IMR-90 (cell line): Measurements from ENCODE around the gene MPZL3. TPM values are rescaled to one million over a fixed set of nuclear protein-coding genes. Genes with fewer than 3 reads are reported as not detected.
"Not testable (repeated sequence)": the region's sequence is repeated elsewhere in the genome, so short reads cannot be mapped to it uniquely, and the experiment has no call there.

Source experiments
- ATAC-seq: fragments of 200-7000 bp; cut with Tn5 transposase; 2 replicates; pipeline ENCODE4 v1.9.1; 2020; ENCODE audit warnings: low read depth, mild to moderate bottlenecking, moderate library complexity
- BruUV-seq: library from RNA; stranded (reverse); fragments of 400-500 nt; replicated peaks from 2 replicates; lab custom pipeline; 2021; lab: Mats Ljungman, UMichigan
- CTCF ChIA-PET: fragments of 300-600 bp; formaldehyde crosslinking; extraction: SDS; loops from one replicate; lab custom pipeline; 2021; ENCODE audit warnings: antibody characterized with exemption; lab: Yijun Ruan, JAX
- POLR2A ChIA-PET: fragments of 300-600 bp; sonication (Branson Sonifier 250); formaldehyde crosslinking; loops from one replicate; lab custom pipeline; 2022; ENCODE audit warnings: antibody characterized with exemption; ENCODE audit not compliant: unreplicated experiment; lab: Charles Lee
- DNase-seq: peaks from one replicate; pipeline ENCODE4 v3.0.0; 2013
- H2AFZ ChIP-seq: replicated peaks from 2 replicates; pipeline ENCODE3; 2013; ENCODE audit warnings: low read length, mild to moderate bottlenecking; ENCODE audit not compliant: poor library complexity
- H2AK5ac ChIP-seq: 2 replicates; pipeline ENCODE4 v1.6.1; 2013; ENCODE audit warnings: low read depth, low read length, inconsistent platforms
- H2AK9ac ChIP-seq: replicated peaks from 2 replicates; pipeline ENCODE3; 2013; ENCODE audit warnings: mild to moderate bottlenecking, low read depth, low read length, moderate library complexity; ENCODE audit not compliant: poor library complexity
- H2BK120ac ChIP-seq: 2 replicates; pipeline ENCODE4 v1.6.1; 2013; ENCODE audit warnings: low read depth, low read length, inconsistent platforms
- H2BK15ac ChIP-seq: 3 replicates; pipeline ENCODE4 v1.6.1; 2013; ENCODE audit warnings: low read depth, low read length, inconsistent platforms
- H2BK20ac ChIP-seq: 2 replicates; pipeline ENCODE4 v1.6.1; 2013; ENCODE audit warnings: low read depth, mild to moderate bottlenecking, inconsistent platforms, low read length, moderate library complexity
- H2BK5ac ChIP-seq: 2 replicates; pipeline ENCODE4 v1.6.1; 2013; ENCODE audit warnings: mild to moderate bottlenecking, low read depth, low read length, inconsistent platforms; ENCODE audit not compliant: poor library complexity, severe bottlenecking
- H3K14ac ChIP-seq: replicated peaks from 2 replicates; pipeline ENCODE4 v1.6.1; 2013; ENCODE audit warnings: low read depth, low read length, inconsistent platforms
- H3K18ac ChIP-seq: 2 replicates; pipeline ENCODE4 v1.6.1; 2013; ENCODE audit warnings: low read depth, low read length, control low read depth
- H3K23ac ChIP-seq: 2 replicates; pipeline ENCODE4 v1.6.1; 2013; ENCODE audit warnings: low read depth, low read length, inconsistent platforms
- H3K27ac ChIP-seq: 2 replicates; pipeline ENCODE4 v1.5.1; 2013; ENCODE audit warnings: mild to moderate bottlenecking, control low read depth, low read length; ENCODE audit not compliant: insufficient read depth
- H3K27me3 ChIP-seq: 2 replicates; pipeline ENCODE4 v1.6.1; 2013; ENCODE audit warnings: low read length; ENCODE audit not compliant: control insufficient read depth, insufficient read depth
- H3K36me3 ChIP-seq: 2 replicates; pipeline ENCODE4 v1.6.1; 2013; ENCODE audit warnings: low read length, mixed read lengths; ENCODE audit not compliant: control insufficient read depth, insufficient read depth
- H3K4ac ChIP-seq: 2 replicates; pipeline ENCODE4 v1.6.1; 2013; ENCODE audit warnings: low read depth, low read length, inconsistent platforms
- H3K4me1 ChIP-seq: 2 replicates; pipeline ENCODE4 v1.6.1; 2013; ENCODE audit warnings: low read length, mixed read lengths; ENCODE audit not compliant: control insufficient read depth, insufficient read depth
- H3K4me2 ChIP-seq: 2 replicates; pipeline ENCODE4 v1.6.1; 2013; ENCODE audit warnings: low read depth, mild to moderate bottlenecking, control low read depth, low read length, moderate library complexity
- H3K4me3 ChIP-seq: 2 replicates; pipeline ENCODE4 v1.5.1; 2013; ENCODE audit warnings: low read depth, mild to moderate bottlenecking, control low read depth, low read length, moderate library complexity; ENCODE audit not compliant: insufficient read depth
- H3K56ac ChIP-seq: 2 replicates; pipeline ENCODE4 v1.6.1; 2013; ENCODE audit warnings: low read length, inconsistent platforms; ENCODE audit not compliant: insufficient read depth; ENCODE audit errors: extremely low read depth
- H3K79me1 ChIP-seq, 2 experiments: 2 replicates each; pipeline ENCODE4 v1.6.1; 2013; ENCODE audit warnings: low read length in 2 of 2, inconsistent platforms in 1 of 2, low read depth in 1 of 2
- H3K9ac ChIP-seq: 2 replicates; pipeline ENCODE4 v1.6.1; 2013; ENCODE audit warnings: low read depth, low read length, control low read depth
- H3K9me1 ChIP-seq: 2 replicates; pipeline ENCODE4 v1.6.1; 2013; ENCODE audit warnings: low read length, inconsistent platforms; ENCODE audit not compliant: insufficient read depth
- H3K9me3 ChIP-seq: 2 replicates; pipeline ENCODE4 v1.6.1; 2013; ENCODE audit warnings: low read length; ENCODE audit not compliant: control insufficient read depth, insufficient read depth
- H4K20me1 ChIP-seq: 2 replicates; pipeline ENCODE4 v1.6.1; 2013; ENCODE audit warnings: low read length, inconsistent platforms; ENCODE audit not compliant: insufficient read depth
- H4K5ac ChIP-seq: 2 replicates; pipeline ENCODE4 v1.6.1; 2013; ENCODE audit warnings: mild to moderate bottlenecking, low read depth, low read length, control low read depth
- H4K8ac ChIP-seq, 2 experiments: 2 replicates each; pipeline ENCODE4 v1.6.1; 2013; ENCODE audit warnings: low read depth in 2 of 2, low read length in 2 of 2, control low read depth in 1 of 2, inconsistent platforms in 1 of 2
- H4K91ac ChIP-seq: 2 replicates; pipeline ENCODE4 v1.6.1; 2013; ENCODE audit warnings: low read depth, low read length, inconsistent platforms; ENCODE audit not compliant: insufficient read depth
- CHD1 ChIP-seq: IDR thresholded peaks from 2 replicates; pipeline ENCODE4 v1.6.1; 2012; ENCODE audit warnings: low read depth, low read length, improper control_type of control experiment
- MAZ ChIP-seq: IDR thresholded peaks from 2 replicates; pipeline ENCODE4 v1.6.1; 2012; ENCODE audit warnings: low read depth, mild to moderate bottlenecking, low read length, improper control_type of control experiment, moderate library complexity, borderline replicate concordance
- MXI1 ChIP-seq: IDR thresholded peaks from 2 replicates; pipeline ENCODE4 v1.6.1; 2012; ENCODE audit warnings: low read depth, mild to moderate bottlenecking, low read length, moderate library complexity, borderline replicate concordance
- NFE2L2 ChIP-seq: fragments of 150-350 bp; IDR thresholded peaks from 2 replicates; pipeline ENCODE4 v1.6.1; 2016; ENCODE audit warnings: low read depth, mild to moderate bottlenecking, low read length
- RAD21 ChIP-seq: IDR thresholded peaks from 2 replicates; pipeline ENCODE4 v1.6.1; 2012; ENCODE audit warnings: low read length, improper control_type of control experiment
- RFX5 ChIP-seq: IDR thresholded peaks from 2 replicates; pipeline ENCODE4 v1.8.0; 2012; ENCODE audit warnings: low read depth, mild to moderate bottlenecking, low read length, moderate library complexity
- WGBS, 2 experiments: methylation state at CpG; one replicate each; pipeline versions ENCODE4 v1.1.5 to v1.1.7; 2013; ENCODE audit warnings: missing lambda C conversion rate in 2 of 2; ENCODE audit not compliant: insufficient read length in 1 of 2; ENCODE audit errors: extremely low coverage in 2 of 2; 5-methylcytosine and 5-hydroxymethylcytosine counted together
- dilution Hi-C: fragments of 300-500 bp; cut with HindIII; formaldehyde crosslinking; loops from one replicate; pipeline ENCODE4 v1.14.3; 2018; ENCODE audit warnings: low sequenced_read_pairs; ENCODE audit not compliant: unreplicated experiment
- in situ Hi-C: fragments of 300-500 bp; cut with MboI; formaldehyde crosslinking; loops from 3 replicates; pipeline ENCODE4 v1.14.3; 2019; ENCODE audit warnings: low sequenced_read_pairs, inconsistent platforms, mixed read lengths
- intact Hi-C: fragments of 100-400 bp; cut with micrococcal nuclease; formaldehyde crosslinking; loops from 2 replicates; pipeline ENCODE4 v1.10.0; 2022
- polyA plus RNA-seq, 3 experiments: library from polyadenylated mRNA; depleted of rRNA; stranded (reverse); fragments of >200 nt; gene quantifications; 2 replicates each; pipeline ENCODE4 v1.2.3, GENCODE V29; 2012; ENCODE audit warnings: low replicate concordance in 1 of 3
- total RNA-seq: library from RNA; depleted of rRNA; stranded (reverse); fragments of >200 nt; gene quantifications from 2 replicates; pipeline ENCODE4 v1.2.3, GENCODE V29; 2012
- TF ChIP-seq, protein P1 (sequence below): fragments of 150-350 bp; IDR thresholded peaks from 2 replicates; pipeline ENCODE4 v1.6.1; 2017; ENCODE audit warnings: mild to moderate bottlenecking, antibody characterized with exemption, low read length, low read depth

The MPZL3 gene
- total and polyA plus RNA-seq, 2 of the 4 experiments (the other 2 are of a cell fraction): 0.15 to 0.36 TPM

- Histone ChIP-seq H3K9me3 (no peaks in the 10 kb centered on the region), H2AK5ac (no peak overlapping the region), H3K23ac (no peak overlapping the region), H3K9me1 (no peaks in the 10 kb centered on the region), H2BK5ac (no peak overlapping the region), H2BK20ac (no peak overlapping the region), H4K91ac (no peak overlapping the region), H2BK15ac (no peak overlapping the region), H4K8ac (no peak overlapping the region), H2AK9ac (no peak overlapping the region), H3K18ac (no peak overlapping the region), H3K56ac (no peak overlapping the region), H2BK120ac (no peak overlapping the region), H3K4me1 (no peaks in the 10 kb centered on the region), H3K27me3 (no peaks in the 10 kb centered on the region; the same call in 1 of the 2 replicates), H3K27ac (no peak overlapping the region), H4K20me1 (no peaks in the 10 kb centered on the region), H3K14ac (no peak overlapping the region), H3K36me3 (no peaks in the 10 kb centered on the region), H4K5ac (no peak overlapping the region), H3K9ac (no peak overlapping the region), H3K79me1 (no peaks in the 10 kb centered on the region), H3K4me3 (no peak overlapping the region), H3K4me2 (no peak overlapping the region), H2AFZ (no peak overlapping the region), H3K4ac (no peak overlapping the region)
- no TSS peak for BruUV-seq
- TF ChIP-seq RFX5 (no peak), MAZ (no peak), RAD21 (no peak), NFE2L2 (no peak), MXI1 (no peak), CHD1 (no peak)
- TF ChIP-seq, protein P1, sequence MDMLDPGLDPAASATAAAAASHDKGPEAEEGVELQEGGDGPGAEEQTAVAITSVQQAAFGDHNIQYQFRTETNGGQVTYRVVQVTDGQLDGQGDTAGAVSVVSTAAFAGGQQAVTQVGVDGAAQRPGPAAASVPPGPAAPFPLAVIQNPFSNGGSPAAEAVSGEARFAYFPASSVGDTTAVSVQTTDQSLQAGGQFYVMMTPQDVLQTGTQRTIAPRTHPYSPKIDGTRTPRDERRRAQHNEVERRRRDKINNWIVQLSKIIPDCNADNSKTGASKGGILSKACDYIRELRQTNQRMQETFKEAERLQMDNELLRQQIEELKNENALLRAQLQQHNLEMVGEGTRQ: no peak
- intact Hi-C loops (no loop called here), dilution Hi-C loops (no loop called here), in situ Hi-C loops (no loop called here)
- WGBS, 2 experiments: 80% methylated on average over 2 of the region's 6 CpGs; no CpG with 5 or more reads in 1 of the 2 experiments
- ChIA-PET POLR2A (no interaction called here), CTCF (interaction anchor here (0.8 kb wide), 1 partner anchor 23 kb away, joined by 3 read pairs; no protein-coding TSS in a partner anchor)
- no peak for ATAC-seq
- DNase-seq: no peak
Measured at GRCh38 chr11:118193910-118194566, 58.1 kb downstream of the MPZL3 start.

GRCh38 chr11:118192817-118193216, 59.3 kb downstream of the MPZL3 start:
- H4K91ac ChIP-seq, DNase-seq, ATAC-seq, H4K5ac ChIP-seq, H3K9me3 ChIP-seq, H3K4ac ChIP-seq, H2BK15ac ChIP-seq, H3K23ac ChIP-seq, H2AK9ac ChIP-seq, H2AFZ ChIP-seq, H3K4me3 ChIP-seq, intact Hi-C loops, H3K27ac ChIP-seq, H4K20me1 ChIP-seq, H4K8ac ChIP-seq, H3K79me1 ChIP-seq, dilution Hi-C loops, H3K27me3 ChIP-seq, H3K18ac ChIP-seq, H3K9ac ChIP-seq, in situ Hi-C loops, H3K4me2 ChIP-seq, H2AK5ac ChIP-seq, CTCF ChIA-PET, POLR2A ChIA-PET, H3K14ac ChIP-seq, H3K36me3 ChIP-seq, H2BK5ac ChIP-seq, H3K9me1 ChIP-seq, H2BK20ac ChIP-seq, H2BK120ac ChIP-seq, H3K56ac ChIP-seq, H3K4me1 ChIP-seq, BruUV-seq: not testable (repeated sequence)
- no CpG with 5 or more reads among the region's 5 CpGs for WGBS, 2 experiments
